Effector memory CD4-positive, alpha-beta T cell (primary cell): ENCODE data around the gene PYY.
"Not testable (repeated sequence)": the region's sequence is repeated elsewhere in the genome, so short reads cannot be mapped to it uniquely, and the experiment has no call there.

ENCODE experiments used
- DNase-seq, 3 donors: peaks; one replicate each; pipeline ENCODE4 v3.0.0-alpha.2; 2020
- H3K27ac ChIP-seq: 2 replicates; pipeline ENCODE4 v1.7.0; 2013; ENCODE audit warnings: mild to moderate bottlenecking, low read length, moderate library complexity; ENCODE audit not compliant: insufficient read depth, poor library complexity, severe bottlenecking
- H3K27me3 ChIP-seq: replicated peaks from 2 replicates; pipeline ENCODE4 v1.7.0; 2013; ENCODE audit warnings: mild to moderate bottlenecking, low read length; ENCODE audit not compliant: insufficient read depth, control insufficient read depth, poor library complexity, severe bottlenecking
- H3K36me3 ChIP-seq: 2 replicates; pipeline ENCODE4 v1.7.0; 2013; ENCODE audit warnings: mild to moderate bottlenecking, low read length, moderate library complexity; ENCODE audit not compliant: control insufficient read depth, insufficient read depth
- H3K4me1 ChIP-seq: 2 replicates; pipeline ENCODE4 v1.7.0; 2013; ENCODE audit warnings: low read length, mild to moderate bottlenecking; ENCODE audit not compliant: control insufficient read depth, insufficient read depth, poor library complexity, severe bottlenecking
- H3K4me3 ChIP-seq: 2 replicates; pipeline ENCODE4 v1.7.0; 2013; ENCODE audit warnings: low read length, low read depth, mild to moderate bottlenecking; ENCODE audit not compliant: insufficient read depth, poor library complexity, severe bottlenecking
- H3K9me3 ChIP-seq: 2 replicates; pipeline ENCODE4 v1.7.0; 2013; ENCODE audit warnings: mild to moderate bottlenecking, low read length, moderate library complexity; ENCODE audit not compliant: control insufficient read depth

PYY gene

DNA sequence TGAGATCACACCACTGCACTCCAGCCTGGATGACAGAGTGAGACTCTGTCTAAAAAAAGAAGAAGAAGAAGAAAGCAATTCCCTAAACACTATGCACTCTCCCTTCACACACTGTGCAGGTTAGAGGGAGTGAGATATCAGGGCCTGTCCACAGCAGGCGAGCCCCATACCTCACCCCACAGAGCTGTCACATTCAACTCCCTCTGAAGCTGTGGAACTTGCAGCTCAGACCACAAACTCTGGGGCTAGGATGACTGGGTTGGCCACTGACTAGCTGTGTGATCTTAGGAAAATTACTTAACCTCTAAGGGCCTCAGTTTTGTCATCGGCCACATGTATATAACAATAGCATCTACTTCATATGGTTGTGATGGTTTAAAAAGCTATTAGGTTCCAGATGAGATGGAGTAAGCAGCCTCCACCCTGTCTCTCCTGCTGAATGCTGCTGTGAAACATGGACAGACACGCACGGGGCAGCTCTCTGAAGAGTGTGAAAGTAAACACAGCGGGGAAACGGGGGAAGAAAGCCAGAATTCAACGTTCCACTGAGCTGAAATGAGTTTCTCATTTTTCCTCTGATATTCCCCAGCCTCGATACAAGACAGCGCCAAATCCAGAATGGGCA lies 13.6 kb upstream of the PYY start:
- Histone ChIP-seq H3K27me3 (no peaks in the 10 kb centered on the region), H3K27ac (no peak overlapping the region), H3K9me3 (no peaks in the 10 kb centered on the region), H3K4me1 (no peaks in the 10 kb centered on the region), H3K4me3 (no peak overlapping the region), H3K36me3 (no peaks in the 10 kb centered on the region)
- no peak for DNase-seq

DNA sequence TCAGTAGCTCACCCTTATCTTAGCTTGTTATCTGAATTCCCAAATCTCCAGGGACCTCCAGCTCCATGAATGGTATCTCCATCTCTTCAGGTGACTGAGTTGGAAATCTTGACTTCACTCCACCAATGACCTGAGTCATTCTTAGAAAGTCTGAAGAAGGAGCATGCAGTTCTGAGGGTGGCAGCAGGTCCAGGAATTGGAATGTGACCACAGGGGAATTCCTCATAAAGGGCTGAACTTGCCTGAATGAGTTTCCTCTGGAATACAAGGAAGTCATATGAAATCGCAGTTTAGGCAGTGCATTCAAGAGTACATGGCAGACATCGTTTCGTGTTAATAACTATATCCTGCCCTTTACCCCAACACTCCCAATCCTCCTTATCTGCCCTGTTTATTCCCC lies 12.5 kb upstream of the PYY start:
- Histone ChIP-seq H3K27me3 (peaks cover 2% of the 10 kb centered on the region), H3K4me3 (no peak overlapping the region), H3K4me1 (no peaks in the 10 kb centered on the region), H3K9me3 (no peaks in the 10 kb centered on the region), H3K36me3 (no peaks in the 10 kb centered on the region), H3K27ac (no peak overlapping the region)
- DNase-seq = no peak

DNA sequence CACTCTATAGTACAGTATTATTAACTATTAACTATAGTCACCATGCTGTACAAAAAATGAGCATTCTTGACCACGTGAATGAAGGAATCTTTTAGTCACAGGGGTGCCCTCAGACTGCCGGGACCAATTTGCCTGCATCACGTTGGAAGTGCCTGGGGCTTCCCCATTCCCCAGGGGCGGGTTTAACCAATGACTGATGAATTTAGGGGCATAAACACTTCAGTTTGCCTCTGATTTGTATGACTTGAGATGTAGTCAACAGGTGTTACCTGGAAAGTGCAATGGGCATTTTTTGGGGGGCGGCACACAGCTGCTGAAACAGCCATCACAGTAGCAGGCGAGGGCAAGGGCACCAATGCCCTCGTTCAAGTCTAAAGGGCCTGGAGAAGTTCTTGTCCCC lies 8.7 kb upstream of the PYY start:
- no peak for DNase-seq
- H3K27ac ChIP-seq = no peak overlapping the region
- H3K27me3 ChIP-seq = peaks cover 2% of the 10 kb centered on the region
- no peaks in the 10 kb centered on the region for H3K36me3 ChIP-seq
- no peak overlapping the region for H3K4me3 ChIP-seq
- no peaks in the 10 kb centered on the region for H3K4me1 ChIP-seq
- H3K9me3 ChIP-seq = no peaks in the 10 kb centered on the region

GRCh38 chr17:43961954-43962353 lies 8.2 kb upstream of the PYY start:
- Histone ChIP-seq H3K4me1 (no peaks in the 10 kb centered on the region), H3K27ac (no peak overlapping the region), H3K9me3 (no peaks in the 10 kb centered on the region), H3K27me3 (peaks cover 2% of the 10 kb centered on the region), H3K36me3 (no peaks in the 10 kb centered on the region), H3K4me3 (no peak overlapping the region)
- DNase-seq = no peak

DNA sequence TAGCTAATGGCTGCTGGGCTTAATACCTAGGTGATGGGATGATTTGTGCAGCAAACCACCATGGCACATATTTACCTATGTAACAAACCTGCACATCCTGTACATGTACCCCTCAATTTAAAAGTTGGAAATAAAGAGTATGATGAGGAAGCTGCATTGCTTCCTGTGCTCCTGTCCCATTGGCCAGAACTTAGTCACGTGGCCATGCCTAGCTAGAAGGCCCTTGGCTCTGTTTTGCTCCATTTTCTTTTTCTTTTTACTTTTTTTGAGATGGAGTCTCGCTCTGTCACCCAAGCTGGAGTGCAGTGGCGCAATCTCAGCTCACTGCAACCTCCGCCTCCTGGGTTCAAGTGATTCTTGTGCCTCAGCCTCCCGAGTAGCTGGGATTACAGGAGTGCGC lies 7.6 kb upstream of the PYY start:
- DNase-seq, H3K27me3 ChIP-seq, H3K36me3 ChIP-seq, H3K4me3 ChIP-seq, H3K9me3 ChIP-seq, H3K4me1 ChIP-seq, H3K27ac ChIP-seq: not testable (repeated sequence)

DNA sequence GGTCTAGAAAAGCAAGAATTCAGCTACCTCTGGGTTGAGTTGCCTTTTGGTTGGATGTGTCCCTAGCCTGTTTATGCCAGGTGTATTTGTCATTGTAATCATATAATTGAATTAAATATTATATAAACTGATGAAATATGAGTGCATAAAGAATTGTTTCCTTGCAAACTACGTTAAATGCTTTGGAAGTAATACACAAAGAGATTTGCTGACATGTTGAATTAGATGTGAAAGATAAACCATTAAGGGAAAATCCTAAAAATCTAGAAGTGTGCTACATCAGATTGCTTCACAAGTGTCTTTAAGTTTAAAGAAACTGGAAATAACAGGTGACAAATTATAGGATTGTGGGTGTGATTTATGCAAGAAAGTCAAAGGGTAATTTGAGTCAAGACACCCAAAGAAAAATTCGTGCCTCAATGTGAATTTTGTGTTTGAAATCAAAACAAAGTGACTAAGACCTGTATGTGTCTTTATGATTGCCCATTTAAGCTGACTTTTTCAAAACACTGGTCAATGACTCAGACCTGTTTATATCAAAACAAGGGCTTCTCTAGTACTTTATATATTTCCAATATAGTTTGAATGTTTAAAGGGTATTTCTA lies 5.1 kb upstream of the PYY start:
- Histone ChIP-seq H3K27ac (no peak overlapping the region), H3K9me3 (no peaks in the 10 kb centered on the region), H3K27me3 (peaks cover 2% of the 10 kb centered on the region), H3K4me1 (no peaks in the 10 kb centered on the region), H3K36me3 (no peaks in the 10 kb centered on the region), H3K4me3 (no peak overlapping the region)
- no peak for DNase-seq

- Histone ChIP-seq H3K27me3 (peaks cover 8% of the 10 kb centered on the region), H3K36me3 (no peaks in the 10 kb centered on the region), H3K4me3 (no peak overlapping the region), H3K27ac (no peak overlapping the region), H3K9me3 (no peaks in the 10 kb centered on the region), H3K4me1 (no peaks in the 10 kb centered on the region)
- no peak for DNase-seq
Observed at GRCh38 chr17:43956222-43956621, 2.5 kb upstream of the PYY start.

- Histone ChIP-seq H3K36me3 (no peaks in the 10 kb centered on the region), H3K27me3 (peaks cover 8% of the 10 kb centered on the region), H3K4me3 (no peak overlapping the region), H3K4me1 (no peaks in the 10 kb centered on the region), H3K9me3 (no peaks in the 10 kb centered on the region), H3K27ac (no peak overlapping the region)
- DNase-seq = no peak
Observed at GRCh38 chr17:43952724-43953666, 745 bp downstream of the PYY start.

- Histone ChIP-seq H3K27me3 (peaks cover 8% of the 10 kb centered on the region), H3K27ac (no peak overlapping the region), H3K4me3 (no peak overlapping the region), H3K9me3 (no peaks in the 10 kb centered on the region), H3K4me1 (no peaks in the 10 kb centered on the region), H3K36me3 (no peaks in the 10 kb centered on the region)
- no peak for DNase-seq
Observed at GRCh38 chr17:43952351-43952723, 1.4 kb downstream of the PYY start.

DNA sequence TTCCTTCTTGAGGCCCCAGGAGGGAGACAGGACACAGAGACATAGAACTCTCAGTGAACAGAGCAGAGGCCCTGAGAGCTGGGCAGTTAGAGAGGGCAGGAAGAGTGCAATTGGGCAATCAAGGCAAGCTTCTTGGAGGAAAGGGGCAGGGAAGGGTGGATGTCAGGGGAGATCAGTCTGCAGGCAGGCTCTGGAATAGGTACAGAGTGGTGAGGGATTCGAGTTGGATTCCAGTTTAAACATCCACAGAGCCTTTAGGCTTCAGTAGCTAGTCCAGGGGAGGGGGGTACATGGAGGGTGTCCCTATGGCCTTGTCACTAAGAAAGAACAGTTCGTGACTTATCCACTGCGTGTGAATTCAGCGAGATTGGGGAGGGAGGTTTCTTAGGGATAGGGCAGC lies 2.0 kb downstream of the PYY start:
- H3K27me3 ChIP-seq = peaks cover 8% of the 10 kb centered on the region
- H3K4me1 ChIP-seq = no peaks in the 10 kb centered on the region
- no peaks in the 10 kb centered on the region for H3K36me3 ChIP-seq
- DNase-seq = no peak
- no peak overlapping the region for H3K27ac ChIP-seq
- no peaks in the 10 kb centered on the region for H3K9me3 ChIP-seq
- no peak overlapping the region for H3K4me3 ChIP-seq
